GM12872 (cell line): ENCODE measurements around the gene CHST6.

Source experiments
- CTCF ChIP-seq: IDR thresholded peaks from 3 replicates; pipeline ENCODE4 v1.5.1; 2011; ENCODE audit warnings: low read depth, mild to moderate bottlenecking, low read length, moderate library complexity; ENCODE audit not compliant: insufficient read depth

Gene CHST6

GRCh38 chr16:75461575-75461974 is 33.7 kb downstream of the CHST6 start:
- TF ChIP-seq CTCF = no peak

- TF ChIP-seq CTCF = no peak
Observed at GRCh38 chr16:75460446-75460845, 34.8 kb downstream of the CHST6 start.

- TF ChIP-seq CTCF = no peak
Observed at GRCh38 chr16:75459691-75460090, 35.5 kb downstream of the CHST6 start.

- TF ChIP-seq CTCF = no peak
Observed at GRCh38 chr16:75458439-75458838, 36.8 kb downstream of the CHST6 start.

- no peak for TF ChIP-seq CTCF
Observed at GRCh38 chr16:75458029-75458428, 37.2 kb downstream of the CHST6 start.

- no peak for TF ChIP-seq CTCF
Observed at GRCh38 chr16:75457485-75458021, 37.7 kb downstream of the CHST6 start.

- TF ChIP-seq CTCF = no peak
Observed at GRCh38 chr16:75456971-75457370, 38.3 kb downstream of the CHST6 start.
